Body of pancreas (tissue), 4 donors: ENCODE measurements around the gene LILRA2.
"Not testable (repeated sequence)": the region's sequence is repeated elsewhere in the genome, so short reads cannot be mapped to it uniquely, and the experiment has no call there.

Experiments
- CTCF ChIP-seq, 7 experiments: fragments of 450-650 bp in 4 of 7; fragments of 200-600 bp in 3 of 7; sonication (generic) in 3 of 7; IDR thresholded peaks; one replicate each; pipeline ENCODE4 v1.5.1; 2016 to 2019; ENCODE audit warnings: antibody characterized with exemption in 7 of 7
- POLR2A ChIP-seq, 3 donors: fragments of 450-650 bp; IDR thresholded peaks; one replicate each; pipeline ENCODE4 v1.6.1; 2016; ENCODE audit warnings: antibody characterized with exemption in 3 of 3, mild to moderate bottlenecking in 2 of 3

GRCh38 chr19:54563206-54563605 is 10.4 kb upstream of the LILRA2 start:
- not testable (repeated sequence) for TF ChIP-seq CTCF, POLR2A (IDR thresholded peaks at IDR 0.05)
